ENCODE results near the gene NSF.

Gene NSF

GRCh38 chr17:46769531-46770438, 179.3 kb downstream of the NSF start:
- no peak for ATAC-seq
- TF ChIP-seq CSDC2 (CRISPR knock-in tag; IDR thresholded peaks at IDR 0.05) (no peak), CSRNP3 (CRISPR knock-in tag; IDR thresholded peaks at IDR 0.05) (no peak), TSHZ2 (CRISPR knock-in tag; IDR thresholded peaks at IDR 0.05) (no peak), BACH2 (CRISPR knock-in tag; IDR thresholded peaks at IDR 0.05; ENCODE audit: borderline replicate concordance) (no peak), ZNF70 (CRISPR knock-in tag; IDR thresholded peaks at IDR 0.05) (no peak), PPARA (CRISPR knock-in tag; IDR thresholded peaks at IDR 0.05; ENCODE audit: borderline replicate concordance) (no peak), ZFP3 (CRISPR knock-in tag; IDR thresholded peaks at IDR 0.05) (no peak), TCF4 (CRISPR knock-in tag; IDR thresholded peaks at IDR 0.05; ENCODE audit: borderline replicate concordance) (no peak), SNAI2 (CRISPR knock-in tag; IDR thresholded peaks at IDR 0.05) (no peak), ZFP30 (CRISPR knock-in tag; IDR thresholded peaks at IDR 0.05) (no peak), TOX (CRISPR knock-in tag; IDR thresholded peaks at IDR 0.05; ENCODE audit: borderline replicate concordance) (no peak), OSR1 (CRISPR knock-in tag; IDR thresholded peaks at IDR 0.05) (no peak), ESRRG (CRISPR knock-in tag; IDR thresholded peaks at IDR 0.05) (no peak), ZC3H10 (CRISPR knock-in tag; IDR thresholded peaks at IDR 0.05) (no peak), ARNTL (CRISPR knock-in tag; IDR thresholded peaks at IDR 0.05; ENCODE audit: borderline replicate concordance, low read depth) (no peak), ISL1 (CRISPR knock-in tag; IDR thresholded peaks at IDR 0.05) (no peak), CREB5 (CRISPR knock-in tag; IDR thresholded peaks at IDR 0.05; ENCODE audit: low read depth) (no peak), POU6F1 (CRISPR knock-in tag; IDR thresholded peaks at IDR 0.05; ENCODE audit: borderline replicate concordance, low read depth) (no peak)
- TF ChIP-seq, protein P1, sequence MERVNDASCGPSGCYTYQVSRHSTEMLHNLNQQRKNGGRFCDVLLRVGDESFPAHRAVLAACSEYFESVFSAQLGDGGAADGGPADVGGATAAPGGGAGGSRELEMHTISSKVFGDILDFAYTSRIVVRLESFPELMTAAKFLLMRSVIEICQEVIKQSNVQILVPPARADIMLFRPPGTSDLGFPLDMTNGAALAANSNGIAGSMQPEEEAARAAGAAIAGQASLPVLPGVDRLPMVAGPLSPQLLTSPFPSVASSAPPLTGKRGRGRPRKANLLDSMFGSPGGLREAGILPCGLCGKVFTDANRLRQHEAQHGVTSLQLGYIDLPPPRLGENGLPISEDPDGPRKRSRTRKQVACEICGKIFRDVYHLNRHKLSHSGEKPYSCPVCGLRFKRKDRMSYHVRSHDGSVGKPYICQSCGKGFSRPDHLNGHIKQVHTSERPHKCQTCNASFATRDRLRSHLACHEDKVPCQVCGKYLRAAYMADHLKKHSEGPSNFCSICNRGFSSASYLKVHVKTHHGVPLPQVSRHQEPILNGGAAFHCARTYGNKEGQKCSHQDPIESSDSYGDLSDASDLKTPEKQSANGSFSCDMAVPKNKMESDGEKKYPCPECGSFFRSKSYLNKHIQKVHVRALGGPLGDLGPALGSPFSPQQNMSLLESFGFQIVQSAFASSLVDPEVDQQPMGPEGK (CRISPR knock-in tag; IDR thresholded peaks at IDR 0.05; ENCODE audit: borderline replicate concordance): no peak

- ATAC-seq: no peak
- no peak for TF ChIP-seq PPARA (CRISPR knock-in tag; IDR thresholded peaks at IDR 0.05; ENCODE audit: borderline replicate concordance)
Measured at GRCh38 chr17:46770439-46770817, 180.0 kb downstream of the NSF start.

DNA sequence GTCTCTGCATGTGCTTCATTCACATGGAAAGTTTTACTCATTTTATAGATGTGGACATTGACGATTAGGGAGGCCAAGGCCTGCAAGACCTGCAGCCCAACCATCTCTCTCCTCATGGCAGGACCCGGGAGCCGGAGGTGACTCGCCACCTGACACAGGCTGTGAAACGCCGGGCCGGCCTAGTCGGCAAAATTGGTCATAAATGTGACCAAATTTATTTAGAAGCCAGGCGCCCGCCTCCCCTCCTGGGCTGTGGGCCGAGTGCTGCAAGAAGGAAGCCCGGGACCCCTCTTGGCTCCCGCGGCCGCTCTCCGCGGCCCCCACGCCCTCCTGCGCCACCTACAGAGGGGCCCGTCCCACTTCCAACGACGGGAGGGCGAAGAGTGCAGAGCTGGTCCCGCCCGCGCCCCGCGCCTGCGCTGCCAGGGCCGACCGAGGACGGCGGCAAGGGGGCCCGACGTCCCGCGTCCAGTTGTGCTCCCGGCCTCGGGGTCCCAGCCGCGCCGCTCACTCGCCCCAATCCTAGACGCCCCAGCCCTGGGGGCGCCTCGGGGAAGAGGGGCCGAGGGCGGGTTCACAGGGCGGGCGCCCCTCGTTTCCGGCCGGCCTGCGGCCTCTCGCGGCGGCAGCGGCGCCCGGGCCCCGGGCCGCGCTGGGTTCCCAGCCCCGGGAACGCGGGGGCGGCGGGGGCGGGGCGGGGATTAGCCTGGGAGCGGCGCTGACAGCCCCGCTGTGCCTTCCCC, 180.5 kb downstream of the NSF start:
- TF ChIP-seq ZFP30 (CRISPR knock-in tag; IDR thresholded peaks at IDR 0.05): no peak
- no peak for TF ChIP-seq BACH2 (CRISPR knock-in tag; IDR thresholded peaks at IDR 0.05; ENCODE audit: borderline replicate concordance)
- TF ChIP-seq, protein P1 (CRISPR knock-in tag; IDR thresholded peaks at IDR 0.05; ENCODE audit: borderline replicate concordance): no peak
- no peak for TF ChIP-seq ZC3H10 (CRISPR knock-in tag; IDR thresholded peaks at IDR 0.05)
- TF ChIP-seq ZNF70 (CRISPR knock-in tag; IDR thresholded peaks at IDR 0.05): no peak
- TF ChIP-seq ZNF565 (CRISPR knock-in tag; conservative IDR thresholded peaks at IDR 0.05; ENCODE audit: low read depth): no peak
- TF ChIP-seq ESRRG (CRISPR knock-in tag; IDR thresholded peaks at IDR 0.05): no peak
- peak; percentile 78 for ATAC-seq
